ENCODE data around the gene TREX2.
A peak's percentile ranks its signal among the peaks of the same experiment; 100 is the strongest.
"Not testable (repeated sequence)": the region's sequence is repeated elsewhere in the genome, so short reads cannot be mapped to it uniquely, and the experiment has no call there.

Gene TREX2

GRCh38 chrX:153414856-153415510 lies 30.9 kb downstream of the TREX2 start:
- in situ Hi-C loops (cut with HindIII; ENCODE audit: low pct_ligation_motif_present, low pct_unique_long_range_greater_than_20kb, low sequenced_read_pairs), result no loop called here
- DNase-seq, result no peak

GRCh38 chrX:153413731-153414130 lies 32.1 kb downstream of the TREX2 start:
- in situ Hi-C loops (cut with HindIII; ENCODE audit: low pct_ligation_motif_present, low pct_unique_long_range_greater_than_20kb, low sequenced_read_pairs), result no loop called here

GRCh38 chrX:153412746-153413720 lies 32.8 kb downstream of the TREX2 start:
- in situ Hi-C loops (cut with HindIII; ENCODE audit: low pct_ligation_motif_present, low pct_unique_long_range_greater_than_20kb, low sequenced_read_pairs), result no loop called here

More at GRCh38 chrX:153413731-153414130, 32.1 kb downstream of the TREX2 start:
- DNase-seq, result no peak

GRCh38 chrX:153411988-153412574 lies 33.8 kb downstream of the TREX2 start:
- in situ Hi-C loops (cut with HindIII; ENCODE audit: low pct_ligation_motif_present, low pct_unique_long_range_greater_than_20kb, low sequenced_read_pairs), result no loop called here
- no peak for DNase-seq

More at GRCh38 chrX:153412746-153413720, 32.8 kb downstream of the TREX2 start:
- peak; percentile 2 for DNase-seq

GRCh38 chrX:153411255-153411987 lies 34.4 kb downstream of the TREX2 start, which contains the start of gene ZFP92:
TSS of gene ZFP92 (plus strand) at chrX:153411472. CDS start at chrX:153418323, 6,851 bp downstream.
- in situ Hi-C loops (cut with HindIII; ENCODE audit: low pct_ligation_motif_present, low pct_unique_long_range_greater_than_20kb, low sequenced_read_pairs), result no loop called here
- no peak for DNase-seq

- in situ Hi-C loops (cut with HindIII; ENCODE audit: low pct_ligation_motif_present, low pct_unique_long_range_greater_than_20kb, low sequenced_read_pairs), result no loop called here
- no peak for DNase-seq
Measured at GRCh38 chrX:153410888-153411254, 35.0 kb downstream of the TREX2 start.

GRCh38 chrX:153410373-153410772 lies 35.5 kb downstream of the TREX2 start:
- no peak for DNase-seq
- in situ Hi-C loops (cut with HindIII; ENCODE audit: low pct_ligation_motif_present, low pct_unique_long_range_greater_than_20kb, low sequenced_read_pairs), result no loop called here

- DNase-seq, result no peak
- in situ Hi-C loops (cut with HindIII; ENCODE audit: low pct_ligation_motif_present, low pct_unique_long_range_greater_than_20kb, low sequenced_read_pairs), result no loop called here
Measured at GRCh38 chrX:153409414-153410101, 36.3 kb downstream of the TREX2 start.

GRCh38 chrX:153408871-153409351 lies 36.9 kb downstream of the TREX2 start:
- in situ Hi-C loops (cut with HindIII; ENCODE audit: low pct_ligation_motif_present, low pct_unique_long_range_greater_than_20kb, low sequenced_read_pairs), result no loop called here
- DNase-seq, result no peak

- no peak for DNase-seq
- in situ Hi-C loops (cut with HindIII; ENCODE audit: low pct_ligation_motif_present, low pct_unique_long_range_greater_than_20kb, low sequenced_read_pairs), result no loop called here
Measured at GRCh38 chrX:153408221-153408721, 37.6 kb downstream of the TREX2 start.

- in situ Hi-C loops (cut with HindIII; ENCODE audit: low pct_ligation_motif_present, low pct_unique_long_range_greater_than_20kb, low sequenced_read_pairs), result no loop called here
- no peak for DNase-seq
Measured at GRCh38 chrX:153407736-153408135, 38.1 kb downstream of the TREX2 start.

- no peak for DNase-seq
- in situ Hi-C loops (cut with HindIII; ENCODE audit: low pct_ligation_motif_present, low pct_unique_long_range_greater_than_20kb, low sequenced_read_pairs), result no loop called here
Measured at GRCh38 chrX:153406903-153407302, 39.0 kb downstream of the TREX2 start.

GRCh38 chrX:153406011-153406410 lies 39.8 kb downstream of the TREX2 start:
- in situ Hi-C loops (cut with HindIII; ENCODE audit: low pct_ligation_motif_present, low pct_unique_long_range_greater_than_20kb, low sequenced_read_pairs), result no loop called here
- no peak for DNase-seq

GRCh38 chrX:153405426-153405825 lies 40.4 kb downstream of the TREX2 start:
- DNase-seq, result no peak
- in situ Hi-C loops (cut with HindIII; ENCODE audit: low pct_ligation_motif_present, low pct_unique_long_range_greater_than_20kb, low sequenced_read_pairs), result no loop called here

- in situ Hi-C loops (cut with HindIII; ENCODE audit: low pct_ligation_motif_present, low pct_unique_long_range_greater_than_20kb, low sequenced_read_pairs); DNase-seq: not testable (repeated sequence)
Measured at GRCh38 chrX:153404333-153404732, 41.5 kb downstream of the TREX2 start.

- no peak for DNase-seq
- in situ Hi-C loops (cut with HindIII; ENCODE audit: low pct_ligation_motif_present, low pct_unique_long_range_greater_than_20kb, low sequenced_read_pairs), result no loop called here
Measured at GRCh38 chrX:153401133-153401764, 44.6 kb downstream of the TREX2 start, which contains the start of gene PNMA6E. TSS of gene PNMA6E (minus strand) at chrX:153401350. CDS start at chrX:153398849, 2,501 bp downstream.

Data from ACHN (cell line).